Small intestine (tissue), 7 donors: ENCODE results near the gene LRRC8B. TPM values are rescaled to one million over a fixed set of nuclear protein-coding genes. Genes with fewer than 3 reads are reported as not detected.

Source experiments
- DNase-seq, 2 donors: peaks; one replicate each; pipeline versions ENCODE4 v3.0.0 to v3.0.0-alpha.2; 2013
- FAIRE-seq: peaks from 2 replicates; lab custom pipeline; 2012; peaks lifted over from hg19 to GRCh38; lab: Jason Lieb, UNC
- H3K27ac ChIP-seq, 3 donors: one replicate each; pipeline ENCODE4 v1.5.1; 2013; ENCODE audit warnings: low read length in 2 of 3, mild to moderate bottlenecking in 2 of 3, control low read depth in 1 of 3, inconsistent platforms in 1 of 3, low read depth in 1 of 3, moderate library complexity in 1 of 3
- H3K27me3 ChIP-seq, 3 donors: one replicate each; pipeline ENCODE4 v1.6.1; 2013; ENCODE audit warnings: low read length in 3 of 3, inconsistent platforms in 1 of 3; ENCODE audit not compliant: control insufficient read depth in 3 of 3, insufficient read depth in 3 of 3
- H3K36me3 ChIP-seq, 3 donors: one replicate each; pipeline ENCODE4 v1.6.1; 2013; ENCODE audit warnings: low read length in 3 of 3, inconsistent platforms in 1 of 3, low read depth in 1 of 3, mild to moderate bottlenecking in 1 of 3, moderate library complexity in 1 of 3; ENCODE audit not compliant: control insufficient read depth in 3 of 3, insufficient read depth in 2 of 3
- H3K4me1 ChIP-seq, 3 donors: one replicate each; pipeline ENCODE4 v1.6.1; 2013; ENCODE audit warnings: low read length in 2 of 3, inconsistent platforms in 1 of 3, low read depth in 1 of 3, mild to moderate bottlenecking in 1 of 3, moderate library complexity in 1 of 3; ENCODE audit not compliant: control insufficient read depth in 3 of 3, insufficient read depth in 2 of 3
- H3K4me3 ChIP-seq, 3 donors: one replicate each; pipeline ENCODE4 v1.5.1; 2013; ENCODE audit warnings: low read length in 3 of 3, control low read depth in 1 of 3, inconsistent platforms in 1 of 3, low read depth in 1 of 3, mild to moderate bottlenecking in 1 of 3, moderate library complexity in 1 of 3
- H3K9me3 ChIP-seq, 2 donors: one replicate each; pipeline ENCODE4 v1.6.1; 2013; ENCODE audit warnings: low read depth in 1 of 2, low read length in 1 of 2; ENCODE audit not compliant: control insufficient read depth in 2 of 2, insufficient read depth in 1 of 2
- WGBS, 3 donors: extraction: QIAGEN DNeasy Blood & Tissue Kit; methylation state at CpG; one replicate each; pipeline ENCODE4 v1.1.7; 2013; 5-methylcytosine and 5-hydroxymethylcytosine counted together
- polyA plus RNA-seq, 4 donors: library from polyadenylated mRNA; stranded (reverse) in 3 of 4; unstranded in 1 of 4; fragments of 200-250 nt in 3 of 4; fragments of 120-200 nt in 1 of 4; gene quantifications; one replicate each; pipeline versions ENCODE4 v1.2.1 to v1.2.3, GENCODE V29; 2013
- donor health status: healthy with polysubstance abuse.
- donor health status: control.
- donor health status: control.
- donor health status: Bipolar disorder and iron deficiency.
- donor health status: healthy.

LRRC8B gene
- polyA plus RNA-seq, 4 donors = 1.6 to 8.4 (median 4.2) TPM

- Histone ChIP-seq H3K27me3 (no peaks in the 10 kb centered on the region), H3K4me3 (no peak overlapping the region), H3K9me3 (no peaks in the 10 kb centered on the region), H3K36me3 (peaks cover 0 to 3% (median 0%) of the 10 kb centered on the region in 3 donors), H3K27ac (no peak overlapping the region), H3K4me1 (no peaks in the 10 kb centered on the region)
- 68 to 87% (median 85%) methylated on average over 2 of the region's 2 CpGs for WGBS, 3 donors
- FAIRE-seq (no peak), DNase-seq (no peak)
Measured at GRCh38 chr1:89599332-89599630, 74.7 kb downstream of the LRRC8B start.

- WGBS, 3 donors = 90 to 94% (median 91%) methylated on average over 3 of the region's 3 CpGs
- FAIRE-seq = no peak
- H3K27me3 ChIP-seq = no peaks in the 10 kb centered on the region
- no peaks in the 10 kb centered on the region for H3K4me1 ChIP-seq
- H3K9me3 ChIP-seq = no peaks in the 10 kb centered on the region
- H3K36me3 ChIP-seq = peaks cover 0 to 3% (median 0%) of the 10 kb centered on the region in 3 donors
- no peak overlapping the region for H3K27ac ChIP-seq
- H3K4me3 ChIP-seq = no peak overlapping the region
- no peak for DNase-seq
Measured at GRCh38 chr1:89600451-89601224, 76.0 kb downstream of the LRRC8B start.

GRCh38 chr1:89602871-89603404, 78.3 kb downstream of the LRRC8B start:
- FAIRE-seq = no peak
- DNase-seq = no peak
- 66 to 71% (median 67%) methylated on average over 6 of the region's 6 CpGs for WGBS, 3 donors

GRCh38 chr1:89603651-89604413, 79.2 kb downstream of the LRRC8B start:
- no peak overlapping the region for H3K27ac ChIP-seq
- no peaks in the 10 kb centered on the region for H3K4me1 ChIP-seq
- H3K27me3 ChIP-seq = no peaks in the 10 kb centered on the region
- no peak overlapping the region for H3K4me3 ChIP-seq
- no peaks in the 10 kb centered on the region for H3K9me3 ChIP-seq
- 68 to 69% (median 69%) methylated on average over 4 of the region's 4 CpGs for WGBS, 3 donors
- DNase-seq (no peak), FAIRE-seq (no peak)
- peaks cover 0 to 3% (median 0%) of the 10 kb centered on the region in 3 donors for H3K36me3 ChIP-seq

More at GRCh38 chr1:89602871-89603404, 78.3 kb downstream of the LRRC8B start:
- peaks cover 0 to 3% (median 0%) of the 10 kb centered on the region in 3 donors for H3K36me3 ChIP-seq
- H3K4me1 ChIP-seq = no peaks in the 10 kb centered on the region
- H3K9me3 ChIP-seq = no peaks in the 10 kb centered on the region
- no peak overlapping the region for H3K4me3 ChIP-seq
- no peak overlapping the region for H3K27ac ChIP-seq
- no peaks in the 10 kb centered on the region for H3K27me3 ChIP-seq

GRCh38 chr1:89604414-89604735, 79.7 kb downstream of the LRRC8B start:
- Histone ChIP-seq H3K4me1 (no peaks in the 10 kb centered on the region), H3K27me3 (no peaks in the 10 kb centered on the region), H3K36me3 (peaks cover 0 to 3% (median 0%) of the 10 kb centered on the region in 3 donors), H3K4me3 (no peak overlapping the region), H3K27ac (no peak overlapping the region), H3K9me3 (no peaks in the 10 kb centered on the region)
- no peak for FAIRE-seq
- WGBS, 3 donors = 87 to 89% (median 88%) methylated on average over 3 of the region's 3 CpGs
- DNase-seq = no peak

GRCh38 chr1:89605692-89606091, 81.1 kb downstream of the LRRC8B start:
- no peak for FAIRE-seq
- Histone ChIP-seq H3K27me3 (no peaks in the 10 kb centered on the region), H3K4me3 (no peak overlapping the region), H3K4me1 (no peaks in the 10 kb centered on the region), H3K36me3 (peaks cover 0 to 3% (median 0%) of the 10 kb centered on the region in 3 donors), H3K9me3 (no peaks in the 10 kb centered on the region), H3K27ac (no peak overlapping the region)
- WGBS, 3 donors = 64 to 92% (median 85%) methylated on average over 2 of the region's 2 CpGs
- no peak for DNase-seq

GRCh38 chr1:89606227-89606980, 81.8 kb downstream of the LRRC8B start:
- Histone ChIP-seq H3K4me1 (no peaks in the 10 kb centered on the region), H3K27ac (no peak overlapping the region)

GRCh38 chr1:89607156-89607555, 82.5 kb downstream of the LRRC8B start:
- FAIRE-seq = no peak
- no peak overlapping the region for H3K27ac ChIP-seq

More at GRCh38 chr1:89606227-89606980, 81.8 kb downstream of the LRRC8B start:
- FAIRE-seq (no peak), DNase-seq (no peak)
- Histone ChIP-seq H3K27me3 (no peaks in the 10 kb centered on the region), H3K4me3 (no peak overlapping the region), H3K36me3 (peaks cover 0 to under 1% (median 0%) of the 10 kb centered on the region in 3 donors), H3K9me3 (no peaks in the 10 kb centered on the region)
- 89 to 96% (median 93%) methylated on average over 3 of the region's 3 CpGs for WGBS, 3 donors

More at GRCh38 chr1:89607156-89607555, 82.5 kb downstream of the LRRC8B start:
- H3K36me3 ChIP-seq = no peaks in the 10 kb centered on the region
- no peaks in the 10 kb centered on the region for H3K4me1 ChIP-seq
- no peak for DNase-seq
- H3K9me3 ChIP-seq = no peaks in the 10 kb centered on the region
- H3K27me3 ChIP-seq = no peaks in the 10 kb centered on the region
- WGBS, 3 donors = 66 to 87% (median 76%) methylated on average over 2 of the region's 2 CpGs
- H3K4me3 ChIP-seq = no peak overlapping the region
